Glomerular visceral epithelial cell (primary cell): ENCODE measurements around the gene CACNA1H.
"Not testable (repeated sequence)": the region's sequence is repeated elsewhere in the genome, so short reads cannot be mapped to it uniquely, and the experiment has no call there.

ENCODE experiments used
- DNase-seq: peaks from one replicate; pipeline ENCODE4 v3.0.0-alpha.2; 2016; ENCODE audit errors: extremely low spot score

Gene CACNA1H

DNA sequence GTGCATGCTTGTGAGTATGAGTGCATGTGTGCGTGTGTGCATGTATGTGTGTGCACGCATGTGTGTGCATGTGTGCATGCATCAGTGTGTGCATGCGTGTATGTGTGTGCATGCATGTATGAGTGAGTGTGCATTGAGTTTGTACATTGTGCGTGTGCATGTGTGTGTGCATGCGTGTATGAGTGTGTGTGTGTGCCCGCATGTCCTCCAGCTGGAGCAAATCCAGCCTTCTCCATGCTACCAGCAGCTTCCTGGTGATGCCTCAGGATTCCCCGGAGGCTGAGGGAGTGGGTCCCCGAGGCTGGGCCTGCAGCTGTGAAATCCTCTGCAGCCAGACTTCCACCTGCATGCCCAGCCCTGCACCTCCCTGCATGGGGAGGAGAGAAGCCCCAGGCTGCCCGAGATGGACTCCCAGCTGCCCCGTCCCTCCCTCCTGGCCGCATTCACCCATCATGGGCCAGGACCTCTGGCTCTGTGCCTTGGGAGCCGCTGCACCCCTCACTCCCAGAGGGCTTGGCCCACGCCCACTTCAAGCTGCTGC, 112.3 kb downstream of the CACNA1H start:
- DNase-seq = no peak

DNA sequence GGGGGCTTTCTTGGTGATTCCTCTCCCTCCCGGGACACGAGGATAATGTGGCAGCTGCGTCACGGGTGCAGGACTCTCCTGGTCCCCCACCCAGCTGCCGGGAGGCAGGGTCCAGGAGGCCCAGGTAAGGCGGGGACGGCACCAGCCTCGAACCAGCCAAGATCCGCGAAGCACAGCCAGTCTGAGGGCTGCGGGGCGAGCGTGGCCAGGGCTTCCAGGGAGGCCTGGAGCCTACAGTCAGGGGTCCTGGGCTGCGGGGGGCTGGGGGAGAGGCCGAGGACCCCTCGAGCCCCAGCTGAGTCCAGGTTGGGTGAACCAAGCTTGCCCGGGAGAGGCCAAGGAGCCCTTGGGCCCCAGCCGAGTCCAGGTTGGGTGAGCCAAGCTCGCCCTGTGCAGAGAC, 112.9 kb downstream of the CACNA1H start:
- DNase-seq = no peak

DNA sequence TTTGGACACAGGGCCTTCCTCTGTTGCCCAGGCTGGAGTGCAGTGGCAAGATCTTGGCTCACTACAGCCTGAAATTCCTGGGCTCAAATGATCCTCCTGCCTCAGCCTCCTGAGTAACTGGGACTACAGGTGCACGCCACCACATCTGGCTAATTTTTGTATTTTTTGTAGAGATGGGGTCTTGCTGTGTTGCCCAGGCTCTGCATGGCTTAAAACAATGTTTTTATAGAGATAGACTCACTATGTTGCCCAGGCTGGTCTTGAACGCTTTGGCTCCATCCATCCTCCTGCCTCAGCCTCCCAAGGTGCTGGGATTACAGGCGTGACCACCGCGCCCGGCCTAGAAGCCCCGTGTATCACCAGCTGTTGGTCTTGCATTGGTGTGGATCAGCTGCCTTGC, 116.5 kb downstream of the CACNA1H start:
- DNase-seq = not testable (repeated sequence)

DNA sequence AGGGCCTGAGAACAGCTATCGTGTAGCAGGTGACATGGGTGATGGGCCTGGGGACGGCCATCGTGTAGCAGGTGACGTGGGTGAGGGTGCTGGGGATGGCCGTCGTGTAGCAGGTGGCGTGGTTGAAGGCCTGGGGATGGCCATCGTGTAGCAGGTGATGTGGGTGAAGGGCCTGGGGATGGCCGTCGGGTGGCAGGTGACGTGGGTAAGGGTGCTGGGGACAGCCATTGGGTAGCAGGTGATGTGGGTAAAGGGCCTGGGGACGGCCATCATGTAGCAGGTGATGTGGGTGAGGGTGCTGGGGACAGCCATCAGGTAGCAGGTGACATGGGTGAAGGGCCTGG, 118.4 kb downstream of the CACNA1H start:
- DNase-seq = no peak
